NOMO-1 (cell line): Measurements from ENCODE around the gene SEC24C.
"Not testable (repeated sequence)": the region's sequence is repeated elsewhere in the genome, so short reads cannot be mapped to it uniquely, and the experiment has no call there.

Source experiments
- DNase-seq, 2 experiments: peaks; one replicate each; lab custom pipeline; 2025; ENCODE audit not compliant: unreplicated experiment in 2 of 2; lab: John Stamatoyannopoulos, UW

SEC24C gene, protein sequence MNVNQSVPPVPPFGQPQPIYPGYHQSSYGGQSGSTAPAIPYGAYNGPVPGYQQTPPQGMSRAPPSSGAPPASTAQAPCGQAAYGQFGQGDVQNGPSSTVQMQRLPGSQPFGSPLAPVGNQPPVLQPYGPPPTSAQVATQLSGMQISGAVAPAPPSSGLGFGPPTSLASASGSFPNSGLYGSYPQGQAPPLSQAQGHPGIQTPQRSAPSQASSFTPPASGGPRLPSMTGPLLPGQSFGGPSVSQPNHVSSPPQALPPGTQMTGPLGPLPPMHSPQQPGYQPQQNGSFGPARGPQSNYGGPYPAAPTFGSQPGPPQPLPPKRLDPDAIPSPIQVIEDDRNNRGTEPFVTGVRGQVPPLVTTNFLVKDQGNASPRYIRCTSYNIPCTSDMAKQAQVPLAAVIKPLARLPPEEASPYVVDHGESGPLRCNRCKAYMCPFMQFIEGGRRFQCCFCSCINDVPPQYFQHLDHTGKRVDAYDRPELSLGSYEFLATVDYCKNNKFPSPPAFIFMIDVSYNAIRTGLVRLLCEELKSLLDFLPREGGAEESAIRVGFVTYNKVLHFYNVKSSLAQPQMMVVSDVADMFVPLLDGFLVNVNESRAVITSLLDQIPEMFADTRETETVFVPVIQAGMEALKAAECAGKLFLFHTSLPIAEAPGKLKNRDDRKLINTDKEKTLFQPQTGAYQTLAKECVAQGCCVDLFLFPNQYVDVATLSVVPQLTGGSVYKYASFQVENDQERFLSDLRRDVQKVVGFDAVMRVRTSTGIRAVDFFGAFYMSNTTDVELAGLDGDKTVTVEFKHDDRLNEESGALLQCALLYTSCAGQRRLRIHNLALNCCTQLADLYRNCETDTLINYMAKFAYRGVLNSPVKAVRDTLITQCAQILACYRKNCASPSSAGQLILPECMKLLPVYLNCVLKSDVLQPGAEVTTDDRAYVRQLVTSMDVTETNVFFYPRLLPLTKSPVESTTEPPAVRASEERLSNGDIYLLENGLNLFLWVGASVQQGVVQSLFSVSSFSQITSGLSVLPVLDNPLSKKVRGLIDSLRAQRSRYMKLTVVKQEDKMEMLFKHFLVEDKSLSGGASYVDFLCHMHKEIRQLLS

DNA sequence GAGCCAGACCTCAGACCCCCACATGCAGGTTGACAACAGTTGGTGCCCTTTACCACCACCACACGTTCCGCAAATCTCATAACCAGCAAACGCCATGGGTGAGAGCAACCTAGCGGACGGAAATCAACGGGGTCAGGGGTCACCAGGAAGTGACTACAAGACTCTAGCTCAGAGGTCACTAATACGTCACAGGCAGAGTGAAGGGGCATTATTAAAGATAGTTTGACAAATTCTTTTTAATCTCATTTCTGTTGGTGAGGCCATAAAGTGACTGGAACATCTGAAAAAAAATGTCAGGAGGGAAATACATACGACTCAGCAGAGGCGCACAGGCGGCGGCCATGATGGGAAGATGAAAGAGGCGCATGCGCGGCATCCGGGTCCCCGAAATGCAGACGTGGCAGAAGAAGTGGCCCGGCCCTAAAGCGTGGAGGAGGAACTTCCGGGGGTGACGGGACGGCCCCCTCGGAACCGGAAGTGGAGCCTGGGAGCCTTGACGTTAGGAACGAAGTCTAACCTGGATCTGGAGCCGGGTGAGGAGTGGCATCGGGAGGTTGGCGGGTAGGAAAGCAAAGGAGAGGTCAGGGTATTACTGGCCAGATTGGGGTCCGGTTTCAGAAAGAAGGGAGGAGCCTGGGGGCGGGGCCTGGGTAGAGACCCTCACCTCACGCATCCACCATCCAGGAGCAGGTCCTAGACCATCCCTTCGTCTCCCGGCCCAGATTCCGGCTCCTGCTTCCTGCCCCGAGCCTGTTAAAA is at the start of gene SEC24C:
TSS of gene SEC24C (plus strand) at position 468 of the 759 bp plus-strand sequence. CDS start 2,461 bp downstream, outside the sequence.
- peak; percentile 96 for DNase-seq

DNA sequence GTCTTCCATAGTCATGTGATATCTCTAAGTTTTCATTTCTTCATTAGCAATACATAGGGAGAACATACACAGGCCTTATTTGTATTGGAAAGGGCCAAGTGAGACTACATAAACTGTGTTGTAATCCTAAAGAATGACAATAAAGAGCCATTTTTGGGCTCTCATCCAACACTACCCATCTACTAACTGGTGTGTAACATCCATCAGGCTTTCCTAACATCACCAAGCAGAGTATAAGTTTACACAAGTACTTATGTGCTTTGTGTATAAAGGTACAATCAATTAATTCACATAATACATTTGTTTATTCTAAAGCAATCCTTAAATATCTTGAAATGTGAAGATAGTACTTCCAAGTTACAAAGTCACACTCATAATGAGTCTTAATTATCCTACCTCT is 48.9 kb upstream of the SEC24C start:
- DNase-seq, result not testable (repeated sequence)

DNA sequence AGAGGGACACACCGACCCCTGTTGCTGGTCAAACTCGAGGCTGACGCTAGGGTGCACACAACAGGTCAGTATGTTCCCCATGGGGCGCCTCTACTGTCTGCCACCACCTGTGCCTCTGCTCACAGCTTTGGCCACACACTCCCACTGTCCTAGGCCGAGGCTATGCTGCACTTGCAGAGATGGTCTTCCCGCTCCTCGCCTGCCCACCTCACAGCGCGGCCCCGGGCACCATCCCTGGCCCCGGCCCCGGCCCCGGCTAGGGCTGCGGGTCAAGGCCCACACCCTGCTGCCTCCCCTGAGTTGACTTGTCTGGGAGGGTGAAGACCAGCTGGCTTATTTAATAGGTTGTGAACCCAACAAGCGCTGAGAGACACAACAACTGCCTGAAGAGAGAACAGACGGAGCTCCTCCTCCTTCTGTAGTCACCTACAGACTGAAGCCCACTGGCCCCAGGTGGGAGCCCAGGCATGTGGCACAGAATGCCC is 46.5 kb upstream of the SEC24C start, which contains the start of gene AGAP5:
TSS of gene AGAP5 (minus strand) at position 435 of the 485 bp plus-strand sequence. CDS start at position 81, 354 bp downstream.
- not testable (repeated sequence) for DNase-seq

DNA sequence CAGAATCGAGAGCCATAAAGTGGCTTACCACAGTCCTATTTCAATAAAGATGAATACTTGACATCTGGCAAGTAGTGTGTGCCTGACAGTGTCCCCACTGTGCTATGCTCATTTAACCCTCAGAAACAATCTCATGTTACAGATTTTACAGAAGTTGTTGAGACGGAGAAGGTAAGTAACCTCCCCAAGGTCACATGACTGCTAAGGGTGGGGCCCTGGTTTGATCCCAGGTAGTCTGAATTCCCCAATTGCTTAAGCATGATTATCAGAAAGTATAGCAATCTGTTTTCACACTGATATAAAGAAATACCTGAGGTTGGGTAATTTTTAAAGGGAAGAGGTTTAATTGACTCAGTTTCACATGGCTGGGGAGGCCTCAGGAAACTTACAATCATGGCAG is 45.4 kb upstream of the SEC24C start:
- DNase-seq, result not testable (repeated sequence)

DNA sequence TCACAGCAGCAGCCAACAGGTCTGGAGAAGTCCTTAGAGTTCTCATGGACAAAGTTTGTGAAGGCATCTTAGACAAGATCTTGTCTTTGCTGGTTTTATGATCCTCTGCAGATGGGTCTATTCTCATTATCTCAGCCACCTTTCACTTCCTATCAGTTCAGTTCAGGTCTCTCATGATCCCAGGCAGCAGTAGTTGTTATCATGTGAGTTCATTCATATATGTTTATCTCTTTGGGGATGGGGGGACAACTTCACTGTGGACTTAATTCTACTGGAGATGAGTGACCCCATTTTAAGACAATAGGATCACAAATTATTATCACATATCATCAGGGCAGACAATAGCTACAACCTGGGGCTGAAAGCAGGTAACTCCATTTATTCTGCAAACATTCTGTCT is 40.2 kb upstream of the SEC24C start:
- not testable (repeated sequence) for DNase-seq

DNA sequence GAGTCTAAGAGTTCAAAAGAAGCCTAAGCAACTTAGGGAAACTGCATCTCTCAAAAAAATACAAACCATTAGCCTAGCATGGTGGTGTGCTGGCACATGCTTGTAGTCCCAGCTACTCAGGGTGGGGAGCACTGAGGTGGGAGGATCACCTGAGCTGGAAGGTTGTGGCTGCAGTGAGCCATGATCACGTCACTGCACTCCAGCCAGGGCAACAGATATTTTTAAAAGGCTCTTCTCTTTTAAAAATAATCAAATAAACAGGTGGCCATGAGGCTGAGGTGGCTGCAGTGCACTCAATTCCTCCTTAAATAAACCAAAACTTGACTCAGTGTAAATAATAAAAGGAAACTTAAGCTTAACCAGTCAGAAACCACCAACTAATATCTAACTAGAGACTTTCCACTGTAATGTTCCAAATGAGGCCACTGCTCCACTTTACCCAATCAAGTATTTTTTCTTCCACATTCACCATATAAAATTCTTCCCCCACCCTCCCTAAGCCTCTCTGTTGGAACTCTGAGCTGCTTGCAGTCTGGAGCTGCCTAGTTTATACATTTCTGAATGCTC is 38.6 kb upstream of the SEC24C start:
- DNase-seq, result not testable (repeated sequence)

DNA sequence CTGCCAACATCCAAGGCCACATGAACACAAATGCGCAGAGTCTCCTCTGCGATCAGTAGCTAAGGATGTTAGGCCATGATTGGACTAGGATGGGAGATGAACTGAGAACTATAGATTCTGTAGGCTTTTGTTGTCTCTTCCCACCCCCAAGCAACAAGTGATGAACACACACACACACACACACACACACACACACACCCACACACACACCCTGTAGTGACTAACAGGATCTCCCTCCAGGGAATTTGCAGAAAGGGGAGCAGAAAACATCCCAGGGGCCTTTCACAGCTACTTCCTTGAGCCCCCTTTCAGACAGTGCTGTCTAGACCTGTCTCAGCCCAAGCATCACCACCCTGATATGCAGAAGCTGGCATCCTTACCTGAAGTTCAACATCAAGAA is 37.7 kb upstream of the SEC24C start:
- DNase-seq, result not testable (repeated sequence)

DNA sequence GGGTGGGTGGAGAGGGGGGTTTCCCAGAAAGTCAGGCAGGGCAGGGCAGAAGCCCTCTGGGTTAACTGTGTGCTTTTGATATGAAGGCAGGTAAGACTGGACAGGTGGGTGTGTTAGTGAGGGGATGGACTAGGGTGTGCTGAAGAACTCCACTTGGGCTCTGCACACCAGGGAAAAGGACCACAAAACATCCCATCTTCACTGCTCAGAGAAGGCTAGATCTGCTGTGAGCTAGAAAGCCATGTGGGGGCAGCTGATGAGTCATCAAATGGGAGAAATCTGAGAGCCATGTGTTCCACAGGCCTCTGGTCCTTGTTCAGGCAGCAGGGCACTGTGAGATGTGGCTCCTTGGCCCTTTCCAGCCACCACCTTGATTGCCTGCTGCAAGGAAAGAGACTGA is 36.5 kb upstream of the SEC24C start:
- DNase-seq, result not testable (repeated sequence)

DNA sequence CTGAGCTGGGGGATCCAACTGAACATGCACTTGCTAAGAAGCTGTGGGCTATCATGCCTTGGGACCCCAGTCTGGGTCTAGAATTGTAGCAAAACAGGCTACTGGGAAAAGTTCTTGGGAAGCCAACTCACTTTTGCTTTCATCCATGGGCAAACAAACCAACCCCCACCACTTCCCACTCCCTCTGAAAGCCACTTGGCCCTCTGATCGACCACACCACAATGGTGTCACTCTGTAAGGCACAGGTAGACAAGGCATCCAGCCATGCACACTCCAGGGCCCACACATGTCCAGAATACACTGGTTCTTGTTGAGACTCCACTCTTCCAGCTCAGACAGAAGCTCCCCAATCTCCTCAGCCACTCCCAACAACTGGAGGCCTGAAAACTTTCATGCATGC is 36.0 kb upstream of the SEC24C start:
- not testable (repeated sequence) for DNase-seq

DNA sequence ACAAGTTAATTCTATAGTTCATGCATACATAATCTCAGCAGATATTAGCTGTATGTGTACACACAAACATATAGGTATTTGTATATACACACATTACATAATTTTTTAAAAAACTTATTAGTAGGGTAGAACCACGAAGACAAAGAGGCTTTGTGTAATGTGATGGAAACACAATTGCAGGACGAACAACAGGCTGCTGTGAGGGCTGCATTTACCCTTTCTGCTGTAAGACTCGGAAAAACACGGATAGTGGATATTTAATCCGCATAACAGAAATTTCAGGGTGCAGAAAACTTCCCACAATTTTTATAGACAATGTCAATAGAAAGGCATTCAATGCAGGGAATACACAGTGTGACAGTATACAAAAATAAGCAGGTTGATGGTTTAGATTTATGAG is 32.5 kb upstream of the SEC24C start:
- DNase-seq, result not testable (repeated sequence)

DNA sequence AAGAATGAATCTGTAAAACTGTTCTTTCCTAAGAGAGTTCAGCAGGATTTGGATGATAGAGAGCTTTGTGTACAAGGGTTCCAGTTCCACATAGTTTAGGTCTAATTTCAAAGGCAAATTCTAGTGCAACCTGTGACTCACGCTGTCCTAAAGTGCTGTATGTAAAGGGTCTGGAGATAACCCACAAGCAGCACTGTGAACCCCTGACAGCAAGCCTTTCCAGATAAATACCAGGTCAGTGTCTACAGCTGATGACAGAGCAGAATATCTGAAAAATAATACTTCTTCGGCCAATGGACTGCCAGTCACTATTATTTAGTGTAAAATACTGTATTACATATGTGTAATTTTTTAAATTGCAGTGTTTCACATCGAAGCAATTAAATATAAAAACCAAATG is 30.3 kb upstream of the SEC24C start:
- not testable (repeated sequence) for DNase-seq

DNA sequence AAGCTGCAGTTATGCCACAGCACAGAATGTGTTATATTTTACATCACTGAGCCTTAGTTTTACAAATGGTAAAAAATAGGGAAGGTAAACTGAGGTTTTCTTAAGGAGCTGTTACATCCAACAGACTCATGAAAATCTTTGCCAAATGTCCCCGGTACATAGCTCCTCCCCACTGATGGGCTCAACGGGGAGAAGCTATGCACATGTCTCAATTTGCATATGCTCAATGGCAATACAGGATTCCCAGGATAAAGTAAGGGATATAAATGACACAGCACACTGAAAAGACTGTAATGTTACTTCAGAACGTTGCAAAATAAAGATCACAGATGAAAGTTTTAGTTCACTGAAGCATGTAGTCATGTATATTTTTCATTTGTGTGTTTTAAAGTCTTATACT is 29.7 kb upstream of the SEC24C start:
- DNase-seq, result not testable (repeated sequence)

DNA sequence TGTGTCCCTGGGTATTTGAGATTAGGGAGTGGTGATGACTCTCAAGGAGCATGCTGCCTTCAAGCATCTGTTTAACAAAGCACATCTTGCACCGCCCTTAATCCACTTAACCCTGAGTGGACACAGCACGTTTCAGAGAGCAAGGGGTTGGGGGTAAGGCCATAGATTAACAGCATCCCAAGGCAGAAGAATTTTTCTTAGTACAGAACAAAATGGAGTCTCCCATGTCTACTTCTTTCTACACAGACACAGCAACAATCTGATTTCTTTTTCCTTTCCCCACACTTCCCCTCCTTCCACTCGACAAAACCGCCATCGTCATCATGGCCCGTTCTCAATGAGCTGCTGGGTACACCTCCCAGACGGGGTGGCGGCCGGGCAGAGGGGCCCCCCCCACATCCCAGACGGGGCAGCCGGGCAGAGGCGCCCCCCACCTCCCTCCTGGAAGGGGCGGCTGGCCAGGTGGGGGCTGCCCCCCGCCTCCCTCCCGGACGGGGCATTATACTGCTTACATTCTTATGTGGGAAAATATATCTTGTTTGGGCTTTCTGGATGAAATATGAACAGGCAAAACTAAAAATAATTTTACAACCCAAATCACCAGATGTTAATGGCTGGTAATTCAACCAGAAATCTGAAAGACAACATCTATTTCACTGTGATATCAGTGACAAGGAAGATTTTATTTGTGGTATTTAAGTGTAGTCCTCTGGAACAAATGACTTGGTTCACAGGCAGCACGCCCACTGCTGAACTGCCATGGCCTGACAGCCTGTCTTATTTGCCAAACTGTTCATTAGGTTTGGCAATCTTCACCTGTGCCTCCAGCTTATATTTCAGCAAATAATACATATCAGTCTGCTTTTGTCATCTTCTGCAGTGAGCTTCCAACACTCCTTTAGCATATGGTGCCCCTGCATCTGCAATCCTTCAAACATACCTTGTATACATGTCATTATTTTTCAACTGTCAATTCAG is 28.7 kb upstream of the SEC24C start:
- DNase-seq, result not testable (repeated sequence)

DNA sequence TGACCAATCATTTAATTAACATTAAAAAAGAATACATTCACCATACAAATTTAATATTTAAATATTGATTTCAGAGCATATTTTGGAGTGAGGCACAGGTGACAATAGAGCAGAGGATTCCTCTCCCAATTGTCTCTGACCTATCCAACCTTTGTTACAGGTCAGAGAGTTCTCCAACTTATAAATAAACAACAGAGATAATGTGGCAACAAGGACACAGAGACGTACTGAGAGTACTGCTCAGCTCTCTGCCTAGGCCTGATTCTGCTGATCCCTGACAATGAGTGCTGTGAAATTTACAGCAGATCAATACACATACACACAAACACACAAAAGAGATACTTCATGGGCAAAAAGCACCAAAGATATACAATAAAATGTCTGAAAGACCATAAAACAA is 27.9 kb upstream of the SEC24C start:
- DNase-seq, result no peak

DNA sequence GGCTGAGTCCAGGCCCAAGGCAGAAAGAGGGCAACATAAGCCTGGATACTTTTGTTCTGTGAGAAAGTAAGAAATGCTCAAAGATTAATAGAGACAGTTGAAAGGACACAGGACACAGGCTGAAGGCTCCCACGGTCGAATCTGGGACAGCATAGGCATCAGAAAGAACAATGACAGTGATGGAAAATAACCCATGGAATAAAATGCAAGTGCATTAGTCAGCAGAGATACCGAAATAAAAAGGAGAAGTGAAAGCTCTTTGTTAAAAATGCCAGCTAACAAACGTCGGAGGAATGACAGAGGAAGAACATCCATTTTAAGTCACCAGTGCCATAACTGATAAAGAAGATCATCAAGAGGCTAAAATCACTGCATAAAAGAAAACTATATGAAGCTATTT is 26.6 kb upstream of the SEC24C start:
- DNase-seq, result peak; percentile 67 to 91

DNA sequence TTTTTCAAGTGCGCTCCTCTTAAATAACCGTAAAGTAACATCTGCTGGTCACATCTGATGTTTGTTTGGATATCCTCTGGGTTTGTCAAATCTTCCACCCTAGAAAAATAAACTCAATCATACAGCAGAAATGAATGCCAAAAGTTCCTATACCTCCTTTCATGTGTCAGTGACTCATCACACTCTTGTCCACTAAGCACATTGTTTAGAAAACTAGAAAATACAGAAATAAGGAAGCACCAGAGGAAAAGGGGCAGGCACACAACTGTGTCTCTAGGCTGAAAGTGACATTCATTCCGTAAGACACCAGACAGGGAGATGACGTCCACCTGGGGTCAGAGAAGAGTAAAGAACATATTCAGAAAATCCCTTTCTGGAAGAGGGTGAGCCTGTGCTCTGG is 23.6 kb upstream of the SEC24C start:
- peak in 1 of 2 experiments; percentile 30 for DNase-seq

DNA sequence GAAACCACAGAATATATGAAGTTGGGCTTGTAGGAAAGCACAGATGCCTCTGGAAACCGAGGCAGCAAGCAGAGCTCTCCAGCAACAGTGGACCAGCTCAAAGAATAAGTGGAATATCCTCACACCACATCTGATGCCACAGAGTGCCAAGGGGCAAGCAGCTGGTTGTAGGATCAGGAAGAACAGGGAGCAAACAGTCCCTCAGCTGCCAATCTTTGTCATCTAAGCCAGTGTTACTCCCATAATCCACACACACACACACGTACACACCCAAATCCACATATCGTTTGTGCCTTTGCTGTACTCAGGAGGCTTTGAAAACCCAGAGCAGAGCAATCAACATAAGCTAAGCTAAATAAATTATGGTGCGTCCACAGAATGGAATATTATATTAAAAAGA is 20.7 kb upstream of the SEC24C start:
- no peak for DNase-seq

DNA sequence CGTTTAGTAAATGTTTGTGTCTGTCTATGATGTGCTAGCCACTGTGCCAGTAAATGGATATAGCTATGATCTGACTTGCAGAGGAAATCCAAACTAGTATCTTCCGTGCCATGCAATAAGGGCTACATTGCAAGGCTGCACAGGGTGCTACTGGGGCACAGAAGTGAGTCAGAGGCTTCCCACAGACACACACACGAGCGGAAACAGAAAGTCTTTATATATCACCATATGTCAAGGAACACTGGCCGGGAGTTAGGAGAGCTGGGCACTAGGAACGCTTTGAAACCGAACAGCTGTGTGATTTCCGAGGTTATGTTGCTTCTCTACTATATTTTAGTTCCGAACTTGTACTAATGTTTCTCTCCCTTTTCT is 14.4 kb upstream of the SEC24C start:
- DNase-seq, result peak in 1 of 2 experiments; percentile 34
